GM12878 (cell line): ENCODE results near the gene RTF1. TPM values are rescaled to one million over a fixed set of nuclear protein-coding genes. Genes with fewer than 3 reads are reported as not detected.

ENCODE experiments used
- CHD2 ChIP-seq: IDR thresholded peaks from 2 replicates; pipeline ENCODE4 v1.6.1; 2011; ENCODE audit warnings: low read depth, low read length, improper control_type of control experiment, borderline replicate concordance
- IRF4 ChIP-seq: IDR thresholded peaks from 2 replicates; pipeline ENCODE4 v1.6.1; 2011; ENCODE audit warnings: low read depth, low read length
- KAT2A ChIP-seq: conservative IDR thresholded peaks from 2 replicates; pipeline ENCODE4 v1.6.1; 2011; ENCODE audit warnings: low read depth, low read length; ENCODE audit not compliant: control insufficient read depth
- MYC ChIP-seq: IDR thresholded peaks from 2 replicates; pipeline ENCODE4 v1.6.1; 2011; ENCODE audit warnings: mild to moderate bottlenecking, low read length, moderate library complexity, inconsistent platforms; ENCODE audit not compliant: insufficient read depth, insufficient replicate concordance, insufficient read length, severe bottlenecking
- NFIC ChIP-seq: IDR thresholded peaks from 2 replicates; pipeline ENCODE4 v1.6.1; 2012; ENCODE audit warnings: low read depth, mild to moderate bottlenecking, inconsistent platforms, low read length, moderate library complexity
- NR2F1 ChIP-seq: fragments of 450-650 bp; conservative IDR thresholded peaks from 2 replicates; pipeline ENCODE4 v1.6.1; 2017; ENCODE audit warnings: mild to moderate bottlenecking
- NRF1 ChIP-seq: conservative IDR thresholded peaks from 2 replicates; pipeline ENCODE4 v1.6.1; 2011; ENCODE audit warnings: mild to moderate bottlenecking, low read depth, low read length, improper control_type of control experiment
- POLR2A ChIP-seq: IDR thresholded peaks from 2 replicates; pipeline ENCODE4 v1.6.1; 2011; ENCODE audit warnings: low read depth, mild to moderate bottlenecking, low read length
- POLR2AphosphoS5 ChIP-seq: IDR thresholded peaks from 2 replicates; pipeline ENCODE4 v1.6.1; 2011; ENCODE audit warnings: mild to moderate bottlenecking, low read length, inconsistent platforms
- RBBP5 ChIP-seq: fragments of 200-600 bp; sonication (generic); conservative IDR thresholded peaks from 2 replicates; pipeline ENCODE4 v1.6.1; 2016
- SUZ12 ChIP-seq: fragments of 200-600 bp; sonication (generic); IDR thresholded peaks from one replicate; pipeline ENCODE4 v1.6.1; 2018; ENCODE audit warnings: antibody characterized with exemption, mild to moderate bottlenecking; ENCODE audit not compliant: unreplicated experiment
- TAF1 ChIP-seq: IDR thresholded peaks from 2 replicates; pipeline ENCODE4 v1.6.1; 2011; ENCODE audit warnings: mild to moderate bottlenecking, low read depth, low read length, borderline replicate concordance
- ZBED1 ChIP-seq: IDR thresholded peaks from 2 replicates; pipeline ENCODE4 v1.6.1; 2016; ENCODE audit warnings: borderline replicate concordance
- ZNF217 ChIP-seq: fragments of 450-650 bp; IDR thresholded peaks from 2 replicates; pipeline ENCODE4 v1.6.1; 2017; ENCODE audit warnings: antibody characterized with exemption, mild to moderate bottlenecking
- ZNF24 ChIP-seq: fragments of 450-650 bp; IDR thresholded peaks from 2 replicates; pipeline ENCODE4 v1.6.1; 2017; ENCODE audit warnings: antibody characterized with exemption, mild to moderate bottlenecking
- polyA plus RNA-seq, 11 experiments: library from polyadenylated mRNA; depleted of rRNA in 4 of 11; unstranded in 6 of 11; stranded (reverse) in 5 of 11; fragments of >200 nt; fragmentation: Nextera tagmentation in 4 of 11; fragmentation: Illumina TruSeq in 1 of 11; extraction: Ambion mirVana in 4 of 11; extraction: Trizol in 1 of 11; gene quantifications; 1 replicate in 1 of 11; 2 replicates in 10 of 11; pipeline versions ENCODE4 v1.2.1 to v1.2.3, GENCODE V29; 2011 to 2016; ENCODE audit warnings: inconsistent platforms in 2 of 11, missing spikeins in 2 of 11, low read depth in 1 of 11
- total RNA-seq, 4 experiments: library from RNA; depleted of rRNA in 3 of 4; stranded (reverse); fragments of >200 nt in 3 of 4; fragmentation: Illumina TruSeq in 1 of 4; extraction: Trizol in 1 of 4; gene quantifications; 2 replicates each; pipeline versions ENCODE4 v1.2.1 to v1.2.3, GENCODE V29; 2013 to 2021
- TF ChIP-seq, protein P1 (sequence below): fragments of 150-350 bp; IDR thresholded peaks from 2 replicates; pipeline ENCODE4 v1.6.1; 2016; ENCODE audit warnings: low read depth, low read length
- TF ChIP-seq, protein P2 (sequence below): fragments of 450-650 bp; IDR thresholded peaks from 2 replicates; pipeline ENCODE4 v1.6.1; 2016; ENCODE audit warnings: mild to moderate bottlenecking, moderate library complexity, borderline replicate concordance
- TF ChIP-seq, protein P3 (sequence below): fragments of 450-650 bp; IDR thresholded peaks from 2 replicates; pipeline ENCODE4 v1.6.1; 2017; ENCODE audit warnings: borderline replicate concordance

The RTF1 gene
- total and polyA plus RNA-seq, 10 of the 15 experiments (the other 5 are each of a cell fraction or from before 2014, with no cell fraction given) = 7.2 to 67.9 (median 32.3) TPM

DNA sequence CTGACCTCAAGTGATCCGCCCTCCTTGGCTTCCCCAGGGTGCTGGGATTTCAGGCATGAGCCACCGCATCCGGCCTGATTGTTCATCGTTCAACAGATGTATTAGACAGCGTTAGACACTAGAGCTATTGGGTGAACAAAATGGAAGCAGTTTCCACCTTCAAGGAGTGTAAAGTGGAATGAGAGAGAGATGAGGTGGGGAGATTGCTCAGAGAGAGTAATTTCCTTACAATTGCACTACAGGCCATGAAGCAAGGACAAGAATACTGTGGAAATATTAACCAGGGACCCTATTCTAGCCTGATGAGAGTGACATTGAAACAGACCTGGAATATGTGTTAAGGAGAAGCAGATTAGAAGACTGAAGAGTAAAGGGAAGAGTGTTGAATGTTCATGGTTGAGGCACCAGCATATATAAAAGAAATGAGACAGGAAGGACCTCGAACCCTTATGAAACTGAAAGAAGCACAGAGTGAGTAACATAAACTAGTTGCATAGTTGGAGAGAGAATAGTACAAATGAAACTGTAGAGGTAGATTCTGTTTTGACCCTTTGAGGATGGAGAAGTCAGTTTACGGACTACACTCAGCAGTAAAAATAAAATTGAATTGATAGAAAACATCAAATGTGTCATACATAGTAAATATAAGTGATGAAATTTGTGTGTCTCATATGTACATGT lies 7.2 kb downstream of the RTF1 start (continued):
- TF ChIP-seq, protein P1, sequence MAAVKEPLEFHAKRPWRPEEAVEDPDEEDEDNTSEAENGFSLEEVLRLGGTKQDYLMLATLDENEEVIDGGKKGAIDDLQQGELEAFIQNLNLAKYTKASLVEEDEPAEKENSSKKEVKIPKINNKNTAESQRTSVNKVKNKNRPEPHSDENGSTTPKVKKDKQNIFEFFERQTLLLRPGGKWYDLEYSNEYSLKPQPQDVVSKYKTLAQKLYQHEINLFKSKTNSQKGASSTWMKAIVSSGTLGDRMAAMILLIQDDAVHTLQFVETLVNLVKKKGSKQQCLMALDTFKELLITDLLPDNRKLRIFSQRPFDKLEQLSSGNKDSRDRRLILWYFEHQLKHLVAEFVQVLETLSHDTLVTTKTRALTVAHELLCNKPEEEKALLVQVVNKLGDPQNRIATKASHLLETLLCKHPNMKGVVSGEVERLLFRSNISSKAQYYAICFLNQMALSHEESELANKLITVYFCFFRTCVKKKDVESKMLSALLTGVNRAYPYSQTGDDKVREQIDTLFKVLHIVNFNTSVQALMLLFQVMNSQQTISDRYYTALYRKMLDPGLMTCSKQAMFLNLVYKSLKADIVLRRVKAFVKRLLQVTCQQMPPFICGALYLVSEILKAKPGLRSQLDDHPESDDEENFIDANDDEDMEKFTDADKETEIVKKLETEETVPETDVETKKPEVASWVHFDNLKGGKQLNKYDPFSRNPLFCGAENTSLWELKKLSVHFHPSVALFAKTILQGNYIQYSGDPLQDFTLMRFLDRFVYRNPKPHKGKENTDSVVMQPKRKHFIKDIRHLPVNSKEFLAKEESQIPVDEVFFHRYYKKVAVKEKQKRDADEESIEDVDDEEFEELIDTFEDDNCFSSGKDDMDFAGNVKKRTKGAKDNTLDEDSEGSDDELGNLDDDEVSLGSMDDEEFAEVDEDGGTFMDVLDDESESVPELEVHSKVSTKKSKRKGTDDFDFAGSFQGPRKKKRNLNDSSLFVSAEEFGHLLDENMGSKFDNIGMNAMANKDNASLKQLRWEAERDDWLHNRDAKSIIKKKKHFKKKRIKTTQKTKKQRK = no peak
- TF ChIP-seq, protein P2, sequence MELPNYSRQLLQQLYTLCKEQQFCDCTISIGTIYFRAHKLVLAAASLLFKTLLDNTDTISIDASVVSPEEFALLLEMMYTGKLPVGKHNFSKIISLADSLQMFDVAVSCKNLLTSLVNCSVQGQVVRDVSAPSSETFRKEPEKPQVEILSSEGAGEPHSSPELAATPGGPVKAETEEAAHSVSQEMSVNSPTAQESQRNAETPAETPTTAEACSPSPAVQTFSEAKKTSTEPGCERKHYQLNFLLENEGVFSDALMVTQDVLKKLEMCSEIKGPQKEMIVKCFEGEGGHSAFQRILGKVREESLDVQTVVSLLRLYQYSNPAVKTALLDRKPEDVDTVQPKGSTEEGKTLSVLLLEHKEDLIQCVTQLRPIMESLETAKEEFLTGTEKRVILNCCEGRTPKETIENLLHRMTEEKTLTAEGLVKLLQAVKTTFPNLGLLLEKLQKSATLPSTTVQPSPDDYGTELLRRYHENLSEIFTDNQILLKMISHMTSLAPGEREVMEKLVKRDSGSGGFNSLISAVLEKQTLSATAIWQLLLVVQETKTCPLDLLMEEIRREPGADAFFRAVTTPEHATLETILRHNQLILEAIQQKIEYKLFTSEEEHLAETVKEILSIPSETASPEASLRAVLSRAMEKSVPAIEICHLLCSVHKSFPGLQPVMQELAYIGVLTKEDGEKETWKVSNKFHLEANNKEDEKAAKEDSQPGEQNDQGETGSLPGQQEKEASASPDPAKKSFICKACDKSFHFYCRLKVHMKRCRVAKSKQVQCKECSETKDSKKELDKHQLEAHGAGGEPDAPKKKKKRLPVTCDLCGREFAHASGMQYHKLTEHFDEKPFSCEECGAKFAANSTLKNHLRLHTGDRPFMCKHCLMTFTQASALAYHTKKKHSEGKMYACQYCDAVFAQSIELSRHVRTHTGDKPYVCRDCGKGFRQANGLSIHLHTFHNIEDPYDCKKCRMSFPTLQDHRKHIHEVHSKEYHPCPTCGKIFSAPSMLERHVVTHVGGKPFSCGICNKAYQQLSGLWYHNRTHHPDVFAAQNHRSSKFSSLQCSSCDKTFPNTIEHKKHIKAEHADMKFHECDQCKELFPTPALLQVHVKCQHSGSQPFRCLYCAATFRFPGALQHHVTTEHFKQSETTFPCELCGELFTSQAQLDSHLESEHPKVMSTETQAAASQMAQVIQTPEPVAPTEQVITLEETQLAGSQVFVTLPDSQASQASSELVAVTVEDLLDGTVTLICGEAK = no peak
- TF ChIP-seq POLR2AphosphoS5 (no peak), NFIC (no peak), POLR2A (no peak), IRF4 (no peak), KAT2A (no peak), ZNF24 (0 out of 2 replicates have a peak, but pooled peaks have one; percentile 35), RBBP5 (no peak), ZNF217 (0 out of 2 replicates have a peak, but pooled peaks have one; percentile 15), SUZ12 (no peak), CHD2 (no peak), NR2F1 (no peak), MYC (no peak), NRF1 (no peak), ZBED1 (no peak), TAF1 (0 out of 2 replicates have a peak, but pooled peaks have one; percentile 24)
- TF ChIP-seq, protein P3, sequence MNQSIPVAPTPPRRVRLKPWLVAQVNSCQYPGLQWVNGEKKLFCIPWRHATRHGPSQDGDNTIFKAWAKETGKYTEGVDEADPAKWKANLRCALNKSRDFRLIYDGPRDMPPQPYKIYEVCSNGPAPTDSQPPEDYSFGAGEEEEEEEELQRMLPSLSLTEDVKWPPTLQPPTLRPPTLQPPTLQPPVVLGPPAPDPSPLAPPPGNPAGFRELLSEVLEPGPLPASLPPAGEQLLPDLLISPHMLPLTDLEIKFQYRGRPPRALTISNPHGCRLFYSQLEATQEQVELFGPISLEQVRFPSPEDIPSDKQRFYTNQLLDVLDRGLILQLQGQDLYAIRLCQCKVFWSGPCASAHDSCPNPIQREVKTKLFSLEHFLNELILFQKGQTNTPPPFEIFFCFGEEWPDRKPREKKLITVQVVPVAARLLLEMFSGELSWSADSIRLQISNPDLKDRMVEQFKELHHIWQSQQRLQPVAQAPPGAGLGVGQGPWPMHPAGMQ = no peak
